Smooth muscle cell (in vitro differentiated cells): ENCODE measurements around the gene SIGLEC8. TPM values are rescaled to one million over a fixed set of nuclear protein-coding genes. Genes with fewer than 3 reads are reported as not detected.

ENCODE experiments used
- DNase-seq: peaks from one replicate; lab custom pipeline; 2025; ENCODE audit not compliant: unreplicated experiment; lab: John Stamatoyannopoulos, UW
- H2AFZ ChIP-seq: fragments of 200-600 bp; sonication (generic); 2 replicates; pipeline ENCODE4 v1.6.0; 2016; ENCODE audit warnings: antibody characterized with exemption, low read depth, mild to moderate bottlenecking
- H3F3A ChIP-seq: fragments of 200-600 bp; sonication (generic); 2 replicates; pipeline ENCODE4 v1.6.0; 2017; ENCODE audit warnings: antibody characterized with exemption, low read depth
- H3K27ac ChIP-seq: fragments of 200-600 bp; sonication (generic); 2 replicates; pipeline ENCODE4 v1.5.1; 2016; ENCODE audit warnings: low read depth, mild to moderate bottlenecking
- H3K27me3 ChIP-seq: fragments of 200-600 bp; sonication (generic); 2 replicates; pipeline ENCODE4 v1.6.1; 2016; ENCODE audit warnings: low read depth, mild to moderate bottlenecking
- H3K36me3 ChIP-seq: fragments of 200-600 bp; sonication (generic); 2 replicates; pipeline ENCODE4 v1.5.1; 2016; ENCODE audit warnings: low read depth
- H3K4me1 ChIP-seq: fragments of 200-600 bp; sonication (generic); 2 replicates; pipeline ENCODE4 v1.5.1; 2016; ENCODE audit warnings: low read depth
- H3K4me2 ChIP-seq: fragments of 200-600 bp; sonication (generic); 2 replicates; pipeline ENCODE4 v1.6.0; 2016; ENCODE audit warnings: mild to moderate bottlenecking
- H3K4me3 ChIP-seq: fragments of 200-600 bp; sonication (generic); 2 replicates; pipeline ENCODE4 v1.5.1; 2016; ENCODE audit warnings: mild to moderate bottlenecking
- H3K79me2 ChIP-seq: fragments of 200-600 bp; sonication (generic); 2 replicates; pipeline ENCODE4 v1.6.0; 2016; ENCODE audit warnings: low read depth, mild to moderate bottlenecking
- H3K9ac ChIP-seq: fragments of 200-600 bp; sonication (generic); 2 replicates; pipeline ENCODE4 v1.6.0; 2016; ENCODE audit warnings: low read depth
- H3K9me3 ChIP-seq: fragments of 200-600 bp; sonication (generic); replicated peaks from 2 replicates; pipeline ENCODE4 v1.5.1; 2016; ENCODE audit warnings: low read depth
- H4K20me1 ChIP-seq: fragments of 200-600 bp; sonication (generic); 2 replicates; pipeline ENCODE4 v1.6.0; 2016; ENCODE audit warnings: low read depth
- WGBS: methylation state at CpG from one replicate; pipeline ENCODE4 v1.1.7; 2016; ENCODE audit warnings: low lambda C conversion rate; 5-methylcytosine and 5-hydroxymethylcytosine counted together
- polyA plus RNA-seq: library from polyadenylated mRNA; unstranded; fragments of >200 nt; fragmentation: Nextera tagmentation; extraction: Ambion mirVana; gene quantifications from 2 replicates; pipeline ENCODE4 v1.2.1, GENCODE V29; 2016
- total RNA-seq: library from RNA; depleted of rRNA; stranded (reverse); fragments of >200 nt; gene quantifications from 2 replicates; pipeline ENCODE4 v1.2.3, GENCODE V29; 2014
- TF ChIP-seq, protein P1 (sequence below): fragments of 200-600 bp; sonication (generic); IDR thresholded peaks from 2 replicates; pipeline ENCODE4 v1.5.1; 2017; ENCODE audit warnings: borderline replicate concordance, mild to moderate bottlenecking, antibody characterized with exemption; ENCODE audit not compliant: insufficient read depth, poor library complexity, severe bottlenecking

Gene SIGLEC8
- total and polyA plus RNA-seq, 2 experiments from 2014 or later: not detected

DNA sequence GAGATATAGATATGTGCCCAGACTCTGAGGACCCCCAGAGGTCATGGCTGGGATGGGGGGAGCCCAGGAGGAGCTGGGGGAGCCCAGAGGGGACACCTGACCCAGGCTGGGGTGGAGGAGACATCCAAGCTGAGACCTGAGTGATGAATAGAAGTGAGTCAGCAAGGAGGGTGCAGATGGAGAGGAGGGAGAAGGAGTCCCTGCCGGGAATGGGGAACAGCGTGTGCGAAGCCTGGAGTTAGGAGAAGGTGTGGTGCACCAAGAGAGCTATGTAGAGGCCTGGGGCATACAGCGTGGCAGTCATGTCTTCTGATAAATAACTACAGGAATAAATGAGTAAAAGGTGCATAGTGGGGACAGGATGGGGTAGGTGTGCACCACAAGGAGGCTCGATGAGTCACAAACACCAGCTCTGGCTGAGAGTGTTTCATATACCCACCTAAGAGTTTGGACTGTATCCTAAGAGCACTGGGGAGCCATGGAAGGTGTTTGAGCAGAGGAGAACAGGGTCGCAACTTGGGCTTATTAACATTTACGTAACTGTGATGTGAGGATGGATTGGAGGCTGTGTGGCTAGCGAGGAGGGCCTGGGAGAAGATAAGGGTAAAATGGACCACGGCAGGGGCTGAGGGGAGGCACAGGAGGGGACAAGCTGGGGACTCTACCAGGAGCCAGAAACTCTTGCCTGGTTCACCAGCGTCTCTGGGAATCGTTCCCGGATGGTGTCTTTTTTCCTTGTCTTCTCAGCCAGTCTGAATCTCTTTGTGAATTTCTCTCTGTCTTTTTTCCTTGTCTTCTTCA, 21.5 kb upstream of the SIGLEC8 start:
- no peaks in the 10 kb centered on the region for H3F3A ChIP-seq
- no peak overlapping the region for H3K4me3 ChIP-seq
- TF ChIP-seq, protein P1, sequence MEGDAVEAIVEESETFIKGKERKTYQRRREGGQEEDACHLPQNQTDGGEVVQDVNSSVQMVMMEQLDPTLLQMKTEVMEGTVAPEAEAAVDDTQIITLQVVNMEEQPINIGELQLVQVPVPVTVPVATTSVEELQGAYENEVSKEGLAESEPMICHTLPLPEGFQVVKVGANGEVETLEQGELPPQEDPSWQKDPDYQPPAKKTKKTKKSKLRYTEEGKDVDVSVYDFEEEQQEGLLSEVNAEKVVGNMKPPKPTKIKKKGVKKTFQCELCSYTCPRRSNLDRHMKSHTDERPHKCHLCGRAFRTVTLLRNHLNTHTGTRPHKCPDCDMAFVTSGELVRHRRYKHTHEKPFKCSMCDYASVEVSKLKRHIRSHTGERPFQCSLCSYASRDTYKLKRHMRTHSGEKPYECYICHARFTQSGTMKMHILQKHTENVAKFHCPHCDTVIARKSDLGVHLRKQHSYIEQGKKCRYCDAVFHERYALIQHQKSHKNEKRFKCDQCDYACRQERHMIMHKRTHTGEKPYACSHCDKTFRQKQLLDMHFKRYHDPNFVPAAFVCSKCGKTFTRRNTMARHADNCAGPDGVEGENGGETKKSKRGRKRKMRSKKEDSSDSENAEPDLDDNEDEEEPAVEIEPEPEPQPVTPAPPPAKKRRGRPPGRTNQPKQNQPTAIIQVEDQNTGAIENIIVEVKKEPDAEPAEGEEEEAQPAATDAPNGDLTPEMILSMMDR: no peak
- H3K9me3 ChIP-seq: no peaks in the 10 kb centered on the region
- H3K27me3 ChIP-seq: no peaks in the 10 kb centered on the region
- no peak overlapping the region for H3K9ac ChIP-seq
- H3K4me2 ChIP-seq: no peak overlapping the region
- H4K20me1 ChIP-seq: no peaks in the 10 kb centered on the region
- no peaks in the 10 kb centered on the region for H3K79me2 ChIP-seq
- no peaks in the 10 kb centered on the region for H3K36me3 ChIP-seq
- no peak overlapping the region for H3K27ac ChIP-seq
- H2AFZ ChIP-seq: no peak overlapping the region
- no peaks in the 10 kb centered on the region for H3K4me1 ChIP-seq
- 81% methylated on average over 12 of the region's 12 CpGs for WGBS
- no peak for DNase-seq

DNA sequence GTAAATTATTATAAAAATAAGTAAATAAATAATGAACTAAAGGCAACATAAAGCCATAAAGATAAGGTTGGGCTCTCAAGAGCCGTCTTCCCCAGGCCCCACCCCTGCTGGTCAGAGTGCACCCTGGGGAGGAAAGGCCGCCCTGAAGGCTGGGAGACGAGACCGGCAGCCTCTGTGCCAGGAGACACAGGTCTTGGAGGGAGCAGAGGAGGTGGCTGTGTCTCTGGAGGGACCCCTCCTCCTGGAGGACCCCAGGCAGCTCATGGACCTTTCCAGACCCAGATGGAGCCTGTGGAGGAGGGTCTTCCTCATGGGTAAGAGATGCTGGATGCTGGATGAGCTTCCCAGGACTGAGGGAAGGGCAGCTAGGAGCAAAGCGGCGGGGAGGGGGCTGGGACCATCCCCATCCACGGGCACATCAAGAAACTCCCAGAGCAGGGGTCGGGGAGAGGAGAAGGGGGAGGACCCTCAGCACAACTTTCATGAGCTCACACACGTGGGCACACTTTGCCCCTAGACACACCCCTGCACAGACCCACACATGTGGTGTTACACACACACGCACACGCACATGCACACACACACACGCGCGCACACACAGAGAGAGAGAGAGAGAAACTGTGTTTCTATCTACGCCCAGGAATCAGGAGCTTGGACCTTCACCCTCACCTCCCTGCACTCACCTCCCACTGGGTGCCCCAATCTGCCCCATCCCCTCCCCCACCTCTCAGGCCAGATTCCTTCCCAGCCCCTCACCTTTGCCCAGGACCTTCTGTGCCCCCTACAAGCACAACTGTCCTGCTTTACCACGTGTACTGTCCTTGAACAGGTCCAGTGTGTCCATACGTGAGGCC, 20.4 kb upstream of the SIGLEC8 start, which contains the start of gene CEACAM18:
Gene CEACAM18 (plus strand): TSS at position 159 of the 854 bp plus-strand sequence.
- Histone ChIP-seq H3K9ac (no peak within 1 kb of the TSS), H3K36me3 (no peaks in the 10 kb centered on the region), H3K4me2 (no peak within 1 kb of the TSS), H3K4me1 (no peaks in the 10 kb centered on the region), H3K4me3 (no peak within 1 kb of the TSS), H3K27me3 (no peaks in the 10 kb centered on the region), H4K20me1 (no peaks in the 10 kb centered on the region), H2AFZ (no peak within 1 kb of the TSS), H3F3A (no peaks in the 10 kb centered on the region), H3K9me3 (no peaks in the 10 kb centered on the region), H3K27ac (no peak within 1 kb of the TSS), H3K79me2 (no peaks in the 10 kb centered on the region)
- DNase-seq: no peak
- TF ChIP-seq, protein P1: no peak
- 77% methylated on average over 16 of the region's 17 CpGs for WGBS

DNA sequence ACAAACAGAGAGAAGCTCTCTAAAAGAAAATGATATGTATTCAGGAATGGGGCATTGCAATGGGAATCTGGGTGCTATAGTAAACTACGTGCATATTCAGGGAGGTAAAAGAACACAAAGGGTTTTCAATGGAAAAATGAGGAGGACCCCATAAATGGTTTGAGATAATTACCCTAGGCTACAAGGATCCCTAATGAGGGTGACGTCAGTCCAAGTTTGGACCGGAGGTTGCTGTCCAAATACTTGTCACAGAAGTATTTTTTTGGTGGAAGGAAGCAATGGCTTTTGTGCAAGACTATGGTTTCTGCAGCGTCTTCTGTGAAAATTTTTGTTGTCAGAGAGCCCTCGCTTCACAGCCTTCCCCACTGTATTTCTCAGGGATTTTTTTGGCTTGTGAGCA, 19.1 kb upstream of the SIGLEC8 start:
- WGBS: 75% methylated on average over 5 of the region's 5 CpGs
- no peak for DNase-seq
- no peak overlapping the region for H3K4me2 ChIP-seq

More for the DNA sequence above, 19.1 kb upstream of the SIGLEC8 start:
- H3K9me3 ChIP-seq: no peaks in the 10 kb centered on the region
- no peaks in the 10 kb centered on the region for H3F3A ChIP-seq
- no peak overlapping the region for H3K9ac ChIP-seq
- no peak overlapping the region for H2AFZ ChIP-seq
- no peaks in the 10 kb centered on the region for H4K20me1 ChIP-seq
- no peaks in the 10 kb centered on the region for H3K36me3 ChIP-seq
- no peaks in the 10 kb centered on the region for H3K4me1 ChIP-seq
- no peak overlapping the region for H3K27ac ChIP-seq
- no peak overlapping the region for H3K4me3 ChIP-seq
- H3K79me2 ChIP-seq: no peaks in the 10 kb centered on the region
- no peaks in the 10 kb centered on the region for H3K27me3 ChIP-seq
- TF ChIP-seq, protein P1: no peak
